Articular chondrocyte of knee joint (primary cell): Measurements from ENCODE around the gene MS4A2. TPM values are rescaled to one million over a fixed set of nuclear protein-coding genes. Genes with fewer than 3 reads are reported as not detected.

Experiments used
- total RNA-seq: library from RNA; depleted of rRNA; stranded (reverse); fragments of >200 nt; gene quantifications from 2 replicates; pipeline ENCODE4 v1.2.3, GENCODE V29; 2012

Gene MS4A2
- not detected in 2 replicates for total RNA-seq

DNA sequence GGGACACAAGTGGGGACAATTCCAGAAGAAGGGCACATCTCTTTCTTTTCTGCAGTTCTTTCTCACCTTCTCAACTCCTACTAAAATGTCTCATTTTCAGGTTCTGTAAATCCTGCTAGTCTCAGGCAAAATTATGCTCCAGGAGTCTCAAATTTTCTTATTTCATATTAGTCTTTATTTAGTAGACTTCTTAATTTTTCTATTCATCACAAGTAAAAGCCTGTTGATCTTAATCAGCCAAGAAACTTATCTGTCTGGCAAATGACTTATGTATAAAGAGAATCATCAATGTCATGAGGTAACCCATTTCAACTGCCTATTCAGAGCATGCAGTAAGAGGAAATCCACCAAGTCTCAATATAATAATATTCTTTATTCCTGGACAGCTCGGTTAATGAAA lies at the start of gene MS4A2:
Gene MS4A2 (plus strand): TSS at position 301 of the 400 bp plus-strand sequence. CDS start 102 bp downstream, outside the sequence.

DNA sequence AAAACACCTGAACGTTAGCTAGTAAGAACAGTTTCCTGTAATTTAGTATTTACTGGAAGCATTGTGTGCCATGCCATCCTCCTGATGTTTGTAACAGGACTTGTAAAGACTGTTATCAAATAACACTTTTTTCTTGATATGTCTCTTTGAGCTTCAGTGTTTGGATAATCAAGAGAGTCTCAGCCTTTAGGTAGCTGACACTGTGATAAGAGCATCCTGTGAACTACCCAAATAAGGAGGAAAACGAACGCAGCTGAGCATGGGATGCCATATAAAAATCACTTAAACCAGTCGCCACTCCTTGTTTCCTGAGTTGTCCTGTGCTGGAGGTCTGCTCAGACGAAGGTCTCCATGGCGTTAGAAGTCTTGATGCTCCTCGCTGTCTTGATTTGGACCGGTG lies 48.4 kb upstream of the MS4A2 start, which contains the start of gene OOSP2:
Gene OOSP2 (plus strand): TSS at position 301 of the 400 bp plus-strand sequence. CDS start 51 bp downstream, at position 352.

DNA sequence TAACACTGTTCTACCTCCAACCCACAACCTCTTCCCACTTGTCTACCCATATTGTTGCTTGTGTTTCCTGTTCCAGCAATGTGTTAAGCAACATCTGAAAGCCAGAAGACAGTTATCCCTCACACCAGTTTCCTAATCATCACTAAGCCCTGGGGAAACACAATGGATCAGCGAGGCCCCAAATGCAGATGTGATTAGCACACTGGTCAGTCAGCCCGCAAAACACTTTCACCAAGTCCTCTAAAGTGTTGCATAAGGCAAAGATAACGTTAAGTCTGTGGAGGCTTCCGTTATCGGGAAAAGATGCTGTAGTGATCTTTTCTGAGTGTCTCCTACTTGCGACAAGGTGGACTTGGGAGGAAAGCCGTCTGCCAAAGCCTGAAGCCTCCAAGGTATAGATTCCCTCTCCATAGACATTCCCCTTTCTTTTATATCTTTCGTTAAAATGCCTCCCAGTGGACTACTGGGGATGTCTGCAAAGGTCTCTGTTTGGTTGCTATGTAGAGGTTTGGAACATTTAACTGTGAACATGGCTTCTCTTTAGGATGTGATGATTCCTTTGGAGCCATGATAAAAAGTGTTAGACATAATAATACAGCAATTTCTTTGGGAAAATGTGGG lies 32.0 kb upstream of the MS4A2 start, which contains the start of gene MS4A3:
Gene MS4A3 (plus strand): TSS at position 317 of the 621 bp plus-strand sequence. CDS start 4,496 bp downstream, outside the sequence.

Other genes starting within 250 kb of the MS4A2 start
- gene CBLIF, start 243.2 kb upstream of the MS4A2 start, total RNA-seq = not detected in 2 replicates
- not detected in 2 replicates for gene TCN1, start 222.2 kb upstream of the MS4A2 start, total RNA-seq
- not detected in 2 replicates for gene OOSP3, start 209.9 kb upstream of the MS4A2 start, total RNA-seq
- gene OOSP1, start 150.2 kb upstream of the MS4A2 start, total RNA-seq = not detected in 2 replicates
- gene OOSP4A, start 124.6 kb upstream of the MS4A2 start, total RNA-seq = not detected in 2 replicates
- gene OOSP4B, start 71.5 kb upstream of the MS4A2 start, total RNA-seq = not detected in 2 replicates
- not detected in 2 replicates for gene OOSP2, start 48.3 kb upstream of the MS4A2 start, total RNA-seq
- gene MS4A3, start 32.0 kb upstream of the MS4A2 start, total RNA-seq = not detected in 2 replicates
- gene MS4A6A, start 94.4 kb downstream of the MS4A2 start, total RNA-seq = not detected in 2 replicates
- not detected in 2 replicates for gene MS4A4E, start 154.5 kb downstream of the MS4A2 start, total RNA-seq
- not detected in 2 replicates for gene MS4A4A, start 192.0 kb downstream of the MS4A2 start, total RNA-seq
- not detected in 2 replicates for gene MS4A6E, start 238.6 kb downstream of the MS4A2 start, total RNA-seq